ENCODE results near the gene ARMC2.

DNA sequence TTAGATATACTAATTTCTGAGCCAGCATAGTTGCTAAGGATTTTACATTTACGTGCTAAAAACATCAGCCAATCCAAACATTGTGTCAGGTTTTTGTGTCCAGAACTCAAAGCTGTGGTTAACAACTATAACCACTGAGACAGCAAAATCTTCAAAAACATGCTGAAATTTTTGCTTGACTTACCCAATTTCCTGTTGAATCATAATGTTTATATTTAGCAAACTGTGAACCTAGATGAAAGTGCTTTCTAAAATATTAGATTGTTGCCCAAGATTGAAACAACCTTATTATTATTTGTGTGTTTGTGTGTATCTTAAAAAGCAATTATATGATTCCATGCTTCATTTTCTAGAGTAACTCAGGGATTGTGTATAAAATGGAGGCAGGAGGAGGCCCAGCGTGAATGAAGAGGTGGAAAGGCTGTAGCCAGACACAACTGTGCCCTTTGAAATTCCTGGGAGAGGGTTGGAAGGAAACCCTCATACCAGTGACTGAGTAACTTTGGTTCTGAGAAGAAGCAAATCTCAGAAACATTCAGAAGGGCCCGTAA, 48.0 kb downstream of the ARMC2 start:
- TF ChIP-seq, protein P1, sequence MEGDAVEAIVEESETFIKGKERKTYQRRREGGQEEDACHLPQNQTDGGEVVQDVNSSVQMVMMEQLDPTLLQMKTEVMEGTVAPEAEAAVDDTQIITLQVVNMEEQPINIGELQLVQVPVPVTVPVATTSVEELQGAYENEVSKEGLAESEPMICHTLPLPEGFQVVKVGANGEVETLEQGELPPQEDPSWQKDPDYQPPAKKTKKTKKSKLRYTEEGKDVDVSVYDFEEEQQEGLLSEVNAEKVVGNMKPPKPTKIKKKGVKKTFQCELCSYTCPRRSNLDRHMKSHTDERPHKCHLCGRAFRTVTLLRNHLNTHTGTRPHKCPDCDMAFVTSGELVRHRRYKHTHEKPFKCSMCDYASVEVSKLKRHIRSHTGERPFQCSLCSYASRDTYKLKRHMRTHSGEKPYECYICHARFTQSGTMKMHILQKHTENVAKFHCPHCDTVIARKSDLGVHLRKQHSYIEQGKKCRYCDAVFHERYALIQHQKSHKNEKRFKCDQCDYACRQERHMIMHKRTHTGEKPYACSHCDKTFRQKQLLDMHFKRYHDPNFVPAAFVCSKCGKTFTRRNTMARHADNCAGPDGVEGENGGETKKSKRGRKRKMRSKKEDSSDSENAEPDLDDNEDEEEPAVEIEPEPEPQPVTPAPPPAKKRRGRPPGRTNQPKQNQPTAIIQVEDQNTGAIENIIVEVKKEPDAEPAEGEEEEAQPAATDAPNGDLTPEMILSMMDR (conservative IDR thresholded peaks at IDR 0.05; ENCODE audit: low read depth, low read length): no peak
- no peak for TF ChIP-seq EZH2 (IDR thresholded peaks at IDR 0.05; ENCODE audit: borderline replicate concordance, low read depth, low read length, poor library complexity, severe bottlenecking)
